Measurements from ENCODE around the gene AMDHD2.

GRCh38 chr16:2528161-2529060 is 8.2 kb downstream of the AMDHD2 start:
- TF ChIP-seq CTCF (IDR thresholded peaks at IDR 0.05; ENCODE audit: low read depth, low read length) (no peak), POLR2A (IDR thresholded peaks at IDR 0.05; ENCODE audit: extremely low read depth, insufficient read length) (no peak)
